ENCODE data around the gene POLE2. TPM values are rescaled to one million over a fixed set of nuclear protein-coding genes. Genes with fewer than 3 reads are reported as not detected.

POLE2 gene
- total and polyA plus RNA-seq, 8 donors = 0.43 to 2.9 (median 0.94) TPM

DNA sequence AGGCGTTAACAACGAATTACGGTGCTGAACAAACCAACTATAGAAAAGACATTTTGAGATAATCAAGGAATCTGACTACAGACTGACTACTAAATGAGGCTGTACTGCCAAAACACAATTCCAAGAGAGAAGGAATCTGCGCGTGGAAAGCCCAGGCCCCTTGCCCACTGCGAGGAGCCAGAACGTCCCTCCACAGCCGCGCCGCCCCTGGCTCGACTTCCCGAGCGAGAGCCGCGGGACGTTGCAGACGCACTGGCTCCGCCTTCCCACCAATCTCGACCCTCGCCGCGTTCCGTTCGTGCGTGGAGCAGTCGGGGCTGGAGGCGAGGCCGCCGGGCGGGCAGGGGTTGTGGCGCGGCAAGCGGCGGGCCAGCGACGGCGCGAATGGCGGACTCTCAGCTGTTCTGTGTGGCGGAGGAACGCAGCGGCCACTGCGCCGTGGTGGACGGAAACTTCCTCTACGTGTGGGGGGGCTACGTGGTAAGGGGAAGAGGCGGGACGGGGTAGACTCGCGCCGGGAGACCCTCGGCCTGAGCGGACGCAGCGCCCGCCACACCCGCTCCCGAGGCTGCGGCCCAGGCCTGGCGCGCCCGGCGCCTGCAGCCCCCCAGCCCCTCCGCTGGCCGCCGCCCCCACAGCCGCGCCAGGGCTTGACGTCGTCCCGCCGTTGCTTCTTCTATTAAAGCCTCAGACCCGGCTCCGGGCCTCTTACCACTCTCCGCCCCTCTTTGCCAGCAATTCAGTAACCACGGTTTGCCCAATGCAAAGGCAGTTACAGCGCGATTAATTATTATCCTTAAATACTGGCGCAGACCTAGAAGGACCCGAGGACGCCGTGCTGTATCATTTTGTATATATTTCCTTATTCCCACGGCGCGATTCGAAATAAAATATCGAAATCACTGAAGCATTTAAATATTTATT is 5.1 kb upstream of the POLE2 start, which contains the start of gene KLHDC1:
TSS of gene KLHDC1 (plus strand) at position 310 of the 924 bp plus-strand sequence. CDS start at position 385, 75 bp downstream.
- H3K36me3 ChIP-seq = no peaks in the 10 kb centered on the region
- ATAC-seq = peak; percentile 78 to 87 (median 84)
- no peaks in the 10 kb centered on the region for H3K27me3 ChIP-seq
- WGBS, 2 donors = 0 to 1% methylated on average over 58 to 88 of the region's 88 CpGs
- H3K9me3 ChIP-seq = no peaks in the 10 kb centered on the region
- H3K27ac ChIP-seq = peak within 1 kb of the TSS; percentile 89 to 95 (median 94)
- FAIRE-seq = no peak
- peak within 1 kb of the TSS; percentile 53 to 86 (median 72) for H3K4me3 ChIP-seq
- intact Hi-C loops (cut with DNase I) = no loop called here
- peak; percentile 77 to 93 (median 84) for DNase-seq
- TF ChIP-seq, protein P1, sequence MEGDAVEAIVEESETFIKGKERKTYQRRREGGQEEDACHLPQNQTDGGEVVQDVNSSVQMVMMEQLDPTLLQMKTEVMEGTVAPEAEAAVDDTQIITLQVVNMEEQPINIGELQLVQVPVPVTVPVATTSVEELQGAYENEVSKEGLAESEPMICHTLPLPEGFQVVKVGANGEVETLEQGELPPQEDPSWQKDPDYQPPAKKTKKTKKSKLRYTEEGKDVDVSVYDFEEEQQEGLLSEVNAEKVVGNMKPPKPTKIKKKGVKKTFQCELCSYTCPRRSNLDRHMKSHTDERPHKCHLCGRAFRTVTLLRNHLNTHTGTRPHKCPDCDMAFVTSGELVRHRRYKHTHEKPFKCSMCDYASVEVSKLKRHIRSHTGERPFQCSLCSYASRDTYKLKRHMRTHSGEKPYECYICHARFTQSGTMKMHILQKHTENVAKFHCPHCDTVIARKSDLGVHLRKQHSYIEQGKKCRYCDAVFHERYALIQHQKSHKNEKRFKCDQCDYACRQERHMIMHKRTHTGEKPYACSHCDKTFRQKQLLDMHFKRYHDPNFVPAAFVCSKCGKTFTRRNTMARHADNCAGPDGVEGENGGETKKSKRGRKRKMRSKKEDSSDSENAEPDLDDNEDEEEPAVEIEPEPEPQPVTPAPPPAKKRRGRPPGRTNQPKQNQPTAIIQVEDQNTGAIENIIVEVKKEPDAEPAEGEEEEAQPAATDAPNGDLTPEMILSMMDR (IDR thresholded peaks at IDR 0.05) = no peak
- H3K4me1 ChIP-seq = peaks cover 0 to 4% (median 3%) of the 10 kb centered on the region in 3 donors

DNA sequence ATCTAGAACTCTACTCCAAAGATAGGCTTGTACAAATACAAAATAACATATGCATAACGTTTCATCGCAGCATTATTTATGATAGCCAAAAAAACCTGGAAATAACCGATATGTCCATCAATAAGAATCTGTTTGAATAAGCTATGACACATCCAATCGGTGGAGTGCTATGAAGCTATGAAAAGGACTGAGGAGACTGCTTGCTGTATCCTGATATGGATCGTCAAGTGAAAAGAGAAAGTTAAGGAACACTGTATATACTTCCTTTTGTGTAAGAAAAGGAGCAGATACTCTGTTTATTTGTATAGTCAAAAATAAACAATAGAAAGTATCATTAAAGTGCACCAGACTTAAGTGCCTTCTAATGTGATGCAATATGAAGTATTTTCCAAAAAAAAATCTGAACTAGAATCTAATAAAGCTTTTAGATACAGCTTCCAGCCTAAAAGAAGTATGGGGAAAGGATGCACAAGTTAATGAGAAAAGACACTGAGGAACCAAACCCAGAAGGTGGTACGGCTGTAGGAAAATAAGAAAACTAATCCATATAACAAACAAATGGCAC is 4.3 kb upstream of the POLE2 start:
- DNase-seq (no peak), FAIRE-seq (no peak), ATAC-seq (no peak)
- peak overlapping the region; percentile 89 to 95 (median 94) for H3K27ac ChIP-seq
- no peaks in the 10 kb centered on the region for H3K36me3 ChIP-seq
- no peaks in the 10 kb centered on the region for H3K9me3 ChIP-seq
- no peaks in the 10 kb centered on the region for H3K27me3 ChIP-seq
- peak overlapping the region; percentile 53 to 86 (median 72) for H3K4me3 ChIP-seq
- TF ChIP-seq, protein P1 (IDR thresholded peaks at IDR 0.05) = no peak
- intact Hi-C loops (cut with DNase I) = no loop called here
- H3K4me1 ChIP-seq = peaks cover 0 to 4% (median 3%) of the 10 kb centered on the region in 3 donors
- WGBS, 2 donors = 32 to 40% methylated on average over 6 of the region's 6 CpGs

DNA sequence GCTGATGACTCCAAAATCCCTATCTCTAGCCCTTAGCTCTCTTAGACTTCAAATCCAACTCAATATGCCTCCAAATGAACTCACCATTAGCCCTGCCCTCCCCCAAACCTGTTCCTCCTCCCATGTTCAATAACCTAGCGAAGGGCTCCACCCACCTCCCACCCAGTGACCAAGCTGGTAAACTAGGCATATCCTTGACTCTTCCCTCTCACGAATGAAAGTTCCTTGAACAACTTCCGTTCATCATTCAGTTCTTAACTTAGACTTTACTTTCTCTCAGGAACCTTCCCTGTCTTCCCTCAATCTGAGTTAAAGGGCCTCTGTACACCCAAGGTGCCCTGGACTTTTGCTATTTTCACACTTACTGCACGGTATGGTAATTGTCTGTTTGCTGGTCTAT is 3.0 kb upstream of the POLE2 start:
- Histone ChIP-seq H3K36me3 (no peaks in the 10 kb centered on the region), H3K27me3 (no peaks in the 10 kb centered on the region), H3K4me1 (peaks cover 0 to 4% (median 3%) of the 10 kb centered on the region in 3 donors), H3K4me3 (no peak overlapping the region), H3K9me3 (no peaks in the 10 kb centered on the region), H3K27ac (no peak overlapping the region)
- TF ChIP-seq, protein P1 (IDR thresholded peaks at IDR 0.05) = no peak
- ATAC-seq = no peak
- WGBS, 2 donors = 67 to 68% methylated on average over 4 of the region's 4 CpGs
- intact Hi-C loops (cut with DNase I) = no loop called here
- FAIRE-seq = no peak
- DNase-seq = no peak

DNA sequence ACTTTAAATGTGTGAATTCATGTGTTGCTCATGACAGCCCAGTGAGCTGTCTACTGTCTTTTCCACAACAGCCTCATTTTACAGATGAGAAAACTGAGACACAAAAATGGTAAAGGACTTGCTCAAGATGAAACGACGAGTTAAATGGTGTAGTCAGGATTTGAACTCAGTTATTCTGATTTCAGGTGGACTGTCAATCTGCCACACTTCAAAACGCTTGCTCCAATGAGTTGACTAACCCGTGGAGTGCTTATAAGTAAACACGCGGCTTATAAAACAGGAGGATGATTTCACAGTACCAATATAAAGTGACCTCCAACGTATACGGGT is 652 bp upstream of the POLE2 start:
- peak overlapping the region in 3 of 4 donors; percentile 60 to 80 (median 74) for H3K27ac ChIP-seq
- no peaks in the 10 kb centered on the region for H3K9me3 ChIP-seq
- intact Hi-C loops (cut with DNase I) = no loop called here
- FAIRE-seq (no peak), ATAC-seq (no peak), DNase-seq (no peak)
- no peaks in the 10 kb centered on the region for H3K36me3 ChIP-seq
- peaks cover 0 to 4% (median 3%) of the 10 kb centered on the region in 3 donors for H3K4me1 ChIP-seq
- no peaks in the 10 kb centered on the region for H3K27me3 ChIP-seq
- 87% methylated on average over 8 of the region's 8 CpGs for WGBS, 2 donors
- TF ChIP-seq, protein P1 (IDR thresholded peaks at IDR 0.05) = no peak
- peak overlapping the region in 3 of 4 donors; percentile 62 to 83 (median 81) for H3K4me3 ChIP-seq

All from pancreas (tissue), 10 donors.